GM12801 (cell line): ENCODE data around the gene KIF7.

Experiments used
- TF ChIP-seq, protein P1 (sequence below): IDR thresholded peaks from one replicate; pipeline ENCODE4 v1.5.1; 2011; ENCODE audit warnings: control low read depth; ENCODE audit not compliant: insufficient read length; ENCODE audit errors: extremely low read depth

The KIF7 gene

GRCh38 chr15:89625716-89626115, 29.6 kb downstream of the KIF7 start:
- TF ChIP-seq, protein P1, sequence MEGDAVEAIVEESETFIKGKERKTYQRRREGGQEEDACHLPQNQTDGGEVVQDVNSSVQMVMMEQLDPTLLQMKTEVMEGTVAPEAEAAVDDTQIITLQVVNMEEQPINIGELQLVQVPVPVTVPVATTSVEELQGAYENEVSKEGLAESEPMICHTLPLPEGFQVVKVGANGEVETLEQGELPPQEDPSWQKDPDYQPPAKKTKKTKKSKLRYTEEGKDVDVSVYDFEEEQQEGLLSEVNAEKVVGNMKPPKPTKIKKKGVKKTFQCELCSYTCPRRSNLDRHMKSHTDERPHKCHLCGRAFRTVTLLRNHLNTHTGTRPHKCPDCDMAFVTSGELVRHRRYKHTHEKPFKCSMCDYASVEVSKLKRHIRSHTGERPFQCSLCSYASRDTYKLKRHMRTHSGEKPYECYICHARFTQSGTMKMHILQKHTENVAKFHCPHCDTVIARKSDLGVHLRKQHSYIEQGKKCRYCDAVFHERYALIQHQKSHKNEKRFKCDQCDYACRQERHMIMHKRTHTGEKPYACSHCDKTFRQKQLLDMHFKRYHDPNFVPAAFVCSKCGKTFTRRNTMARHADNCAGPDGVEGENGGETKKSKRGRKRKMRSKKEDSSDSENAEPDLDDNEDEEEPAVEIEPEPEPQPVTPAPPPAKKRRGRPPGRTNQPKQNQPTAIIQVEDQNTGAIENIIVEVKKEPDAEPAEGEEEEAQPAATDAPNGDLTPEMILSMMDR, result no peak

DNA sequence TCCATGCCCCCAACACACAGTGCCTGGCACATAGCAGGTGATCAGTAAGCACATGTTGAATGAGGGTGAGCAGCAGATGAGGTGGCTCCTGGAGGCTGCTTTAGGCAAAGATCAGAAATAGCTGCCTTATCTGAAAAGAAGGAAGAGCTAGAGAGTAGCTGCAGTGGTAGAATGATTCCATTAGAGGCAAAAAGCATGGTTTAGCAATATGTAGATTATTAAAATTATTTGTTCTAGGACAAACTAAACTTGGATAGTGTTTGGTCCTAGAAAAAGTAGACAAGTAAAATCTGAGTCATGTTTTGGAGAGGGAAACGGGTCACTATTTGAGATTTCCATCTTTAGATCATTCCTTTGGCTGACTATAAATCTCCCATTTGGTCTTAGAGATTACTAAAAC, 32.1 kb downstream of the KIF7 start:
- TF ChIP-seq, protein P1, result no peak

GRCh38 chr15:89621547-89621946, 33.7 kb downstream of the KIF7 start:
- TF ChIP-seq, protein P1, result no peak

GRCh38 chr15:89616228-89616627, 39.0 kb downstream of the KIF7 start:
- TF ChIP-seq, protein P1, result no peak

DNA sequence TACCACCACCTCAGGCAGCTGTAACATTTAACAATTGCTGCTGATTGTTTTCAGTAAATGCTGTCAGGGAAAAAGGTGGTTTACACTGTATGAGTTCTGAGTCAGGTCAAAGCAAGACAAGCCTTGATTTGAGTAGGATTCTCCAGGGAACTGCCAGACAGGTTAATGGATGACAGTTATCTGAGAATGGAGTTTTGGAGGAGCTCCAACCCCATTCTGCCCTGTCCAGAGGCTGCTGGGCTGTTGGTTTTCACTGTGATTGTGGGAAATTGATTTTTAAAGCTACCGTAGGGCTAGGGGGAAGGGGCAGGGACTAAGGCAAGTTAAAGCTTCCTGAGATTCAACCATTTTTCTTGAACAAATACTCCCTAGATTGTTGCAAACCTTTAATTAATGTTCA, 40.1 kb downstream of the KIF7 start:
- TF ChIP-seq, protein P1, result no peak

DNA sequence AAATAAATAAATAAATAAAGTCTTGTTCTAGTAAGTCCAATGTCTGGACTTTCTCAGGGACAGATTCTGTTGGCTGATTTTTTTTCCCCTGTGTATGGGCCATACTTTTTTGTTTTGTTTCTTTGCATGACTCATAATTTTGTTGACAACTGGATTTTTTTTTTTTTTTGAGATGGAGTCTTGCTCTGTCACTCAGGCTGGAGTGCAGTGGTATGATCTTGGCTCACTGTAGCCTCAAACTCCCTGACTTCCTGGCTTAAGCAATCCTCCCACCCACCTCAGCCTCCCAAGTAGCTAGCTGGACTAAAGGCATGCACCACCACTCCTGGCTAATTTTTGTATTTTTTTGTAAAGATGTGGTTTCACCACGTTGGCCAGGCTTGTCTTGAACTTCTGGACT, 41.1 kb downstream of the KIF7 start:
- TF ChIP-seq, protein P1, result no peak

DNA sequence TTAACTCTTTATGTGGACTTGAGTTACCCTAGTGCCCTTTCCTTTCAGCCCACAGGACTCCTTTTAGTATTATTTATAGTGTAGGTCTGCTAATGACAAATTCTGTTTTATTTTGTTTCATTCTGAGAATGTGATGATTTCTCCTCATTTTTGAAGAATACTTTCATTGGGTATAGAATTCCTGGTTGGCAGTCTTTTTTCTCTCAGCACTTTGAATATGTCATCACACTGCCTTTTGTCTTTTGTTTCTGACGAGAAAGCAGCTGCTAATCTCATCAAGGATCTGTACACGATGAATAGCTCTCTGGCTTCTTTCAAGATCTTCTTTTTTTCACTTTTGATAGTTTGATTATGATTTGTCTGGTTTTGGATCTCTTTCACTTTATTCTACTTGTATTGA, 42.2 kb downstream of the KIF7 start:
- TF ChIP-seq, protein P1, result no peak

GRCh38 chr15:89611317-89611716, 44.0 kb downstream of the KIF7 start:
- TF ChIP-seq, protein P1, result no peak
